ENCODE results near the gene PARD6B. TPM values are rescaled to one million over a fixed set of nuclear protein-coding genes. Genes with fewer than 3 reads are reported as not detected.
"Not testable (repeated sequence)": the region's sequence is repeated elsewhere in the genome, so short reads cannot be mapped to it uniquely, and the experiment has no call there.

Gene PARD6B
- total and polyA plus RNA-seq, 5 donors = 0.93 to 5.2 (median 3.3) TPM

GRCh38 chr20:50750145-50750671, 18.8 kb downstream of the PARD6B start:
- ATAC-seq = peak; percentile 30 to 37

GRCh38 chr20:50753152-50753551, 21.8 kb downstream of the PARD6B start:
- no peaks in the 10 kb centered on the region for H3K4me1 ChIP-seq (ENCODE audit: control insufficient read depth, insufficient read depth, low read length)
- 96% methylated on average over 3 of the region's 3 CpGs for WGBS
- no peak overlapping the region for H3K4me3 ChIP-seq (ENCODE audit: low read length)
- ATAC-seq (no peak), DNase-seq (no peak)
- H3K9me3 ChIP-seq (ENCODE audit: control insufficient read depth, low read length) = no peaks in the 10 kb centered on the region
- no peaks in the 10 kb centered on the region for H3K27me3 ChIP-seq (ENCODE audit: control insufficient read depth, insufficient read depth)
- H3K27ac ChIP-seq (ENCODE audit: low read length) = no peak overlapping the region
- intact Hi-C loops (cut with DNase I) = no loop called here

More at GRCh38 chr20:50750145-50750671, 18.8 kb downstream of the PARD6B start:
- intact Hi-C loops (cut with DNase I) = no loop called here
- Histone ChIP-seq H3K4me3 (ENCODE audit: low read length) (no peak overlapping the region), H3K9me3 (ENCODE audit: control insufficient read depth, low read length) (no peaks in the 10 kb centered on the region), H3K27me3 (ENCODE audit: control insufficient read depth, insufficient read depth) (no peaks in the 10 kb centered on the region), H3K4me1 (ENCODE audit: control insufficient read depth, insufficient read depth, low read length) (no peaks in the 10 kb centered on the region), H3K27ac (ENCODE audit: low read length) (no peak overlapping the region)
- 67% methylated on average over 8 of the region's 8 CpGs for WGBS
- DNase-seq = no peak

- Histone ChIP-seq H3K4me3 (ENCODE audit: low read length) (no peak overlapping the region), H3K4me1 (ENCODE audit: control insufficient read depth, insufficient read depth, low read length) (no peaks in the 10 kb centered on the region), H3K9me3 (ENCODE audit: control insufficient read depth, low read length) (no peaks in the 10 kb centered on the region), H3K27me3 (ENCODE audit: control insufficient read depth, insufficient read depth) (no peaks in the 10 kb centered on the region), H3K27ac (ENCODE audit: low read length) (no peak overlapping the region)
- ATAC-seq = no peak
- no peak for DNase-seq
- WGBS = 92% methylated on average over 4 of the region's 4 CpGs
- intact Hi-C loops (cut with DNase I) = no loop called here
These were observed 23.0 kb downstream of the PARD6B start for GRCh38 chr20:50754420-50754819.

- DNase-seq (no peak), ATAC-seq (no peak)
- Histone ChIP-seq H3K27me3 (ENCODE audit: control insufficient read depth, insufficient read depth) (no peaks in the 10 kb centered on the region), H3K27ac (ENCODE audit: low read length) (no peak overlapping the region), H3K4me3 (ENCODE audit: low read length) (no peak overlapping the region), H3K4me1 (ENCODE audit: control insufficient read depth, insufficient read depth, low read length) (no peaks in the 10 kb centered on the region), H3K9me3 (ENCODE audit: control insufficient read depth, low read length) (no peaks in the 10 kb centered on the region)
- intact Hi-C loops (cut with DNase I) = no loop called here
- 84% methylated on average over 2 of the region's 2 CpGs for WGBS
These were observed 25.1 kb downstream of the PARD6B start for GRCh38 chr20:50756447-50756846.

GRCh38 chr20:50758469-50758868, 27.1 kb downstream of the PARD6B start:
- H3K4me1 ChIP-seq (ENCODE audit: control insufficient read depth, insufficient read depth, low read length) = no peaks in the 10 kb centered on the region
- H3K9me3 ChIP-seq (ENCODE audit: control insufficient read depth, low read length) = no peaks in the 10 kb centered on the region
- WGBS = 79% methylated on average over 5 of the region's 5 CpGs
- no peak overlapping the region for H3K27ac ChIP-seq (ENCODE audit: low read length)
- no peak for ATAC-seq
- no peaks in the 10 kb centered on the region for H3K27me3 ChIP-seq (ENCODE audit: control insufficient read depth, insufficient read depth)
- intact Hi-C loops (cut with DNase I) = no loop called here
- no peak overlapping the region for H3K4me3 ChIP-seq (ENCODE audit: low read length)
- no peak for DNase-seq

- DNase-seq (no peak), ATAC-seq (no peak)
- no peaks in the 10 kb centered on the region for H3K9me3 ChIP-seq (ENCODE audit: control insufficient read depth, low read length)
- WGBS = 84% methylated on average over 3 of the region's 3 CpGs
- intact Hi-C loops (cut with DNase I) = no loop called here
- H3K4me1 ChIP-seq (ENCODE audit: control insufficient read depth, insufficient read depth, low read length) = no peaks in the 10 kb centered on the region
- H3K27ac ChIP-seq (ENCODE audit: low read length) = no peak overlapping the region
- H3K27me3 ChIP-seq (ENCODE audit: control insufficient read depth, insufficient read depth) = no peaks in the 10 kb centered on the region
- H3K4me3 ChIP-seq (ENCODE audit: low read length) = no peak overlapping the region
These were observed 27.6 kb downstream of the PARD6B start for GRCh38 chr20:50758992-50759391.

- Histone ChIP-seq H3K27ac (ENCODE audit: low read length) (no peak overlapping the region), H3K27me3 (ENCODE audit: control insufficient read depth, insufficient read depth) (no peaks in the 10 kb centered on the region), H3K4me3 (ENCODE audit: low read length) (no peak overlapping the region), H3K9me3 (ENCODE audit: control insufficient read depth, low read length) (no peaks in the 10 kb centered on the region), H3K4me1 (ENCODE audit: control insufficient read depth, insufficient read depth, low read length) (no peaks in the 10 kb centered on the region)
- WGBS = 85% methylated on average over 5 of the region's 5 CpGs
- ATAC-seq = no peak
- intact Hi-C loops (cut with DNase I) = no loop called here
- DNase-seq = no peak
These were observed 28.3 kb downstream of the PARD6B start for GRCh38 chr20:50759678-50760077.

- intact Hi-C loops (cut with DNase I) = no loop called here
- H3K4me1 ChIP-seq (ENCODE audit: control insufficient read depth, insufficient read depth, low read length) = no peaks in the 10 kb centered on the region
- H3K27me3 ChIP-seq (ENCODE audit: control insufficient read depth, insufficient read depth) = no peaks in the 10 kb centered on the region
- no peaks in the 10 kb centered on the region for H3K9me3 ChIP-seq (ENCODE audit: control insufficient read depth, low read length)
- ATAC-seq (peak in 1 of 2 donors; percentile 5), DNase-seq (no peak)
- no peak overlapping the region for H3K4me3 ChIP-seq (ENCODE audit: low read length)
- WGBS = 63% methylated on average over 6 of the region's 6 CpGs
- no peak overlapping the region for H3K27ac ChIP-seq (ENCODE audit: low read length)
These were observed 30.7 kb downstream of the PARD6B start for GRCh38 chr20:50762045-50762422.

- Histone ChIP-seq H3K4me3 (ENCODE audit: low read length) (no peak overlapping the region), H3K27ac (ENCODE audit: low read length) (peak overlapping the region; percentile 43), H3K27me3 (ENCODE audit: control insufficient read depth, insufficient read depth) (no peaks in the 10 kb centered on the region), H3K4me1 (ENCODE audit: control insufficient read depth, insufficient read depth, low read length) (no peaks in the 10 kb centered on the region), H3K9me3 (ENCODE audit: control insufficient read depth, low read length) (no peaks in the 10 kb centered on the region)
- intact Hi-C loops (cut with DNase I) = no loop called here
- DNase-seq (peak; percentile 75 to 91 (median 89)), ATAC-seq (peak; percentile 89 to 92)
- WGBS = 35% methylated on average over 12 of the region's 12 CpGs
These were observed 31.2 kb downstream of the PARD6B start for GRCh38 chr20:50762435-50763220.

GRCh38 chr20:50763550-50764458, 32.4 kb downstream of the PARD6B start:
- H3K4me3 ChIP-seq (ENCODE audit: low read length); H3K4me1 ChIP-seq (ENCODE audit: control insufficient read depth, insufficient read depth, low read length); intact Hi-C loops (cut with DNase I); DNase-seq; ATAC-seq; H3K9me3 ChIP-seq (ENCODE audit: control insufficient read depth, low read length); H3K27ac ChIP-seq (ENCODE audit: low read length); H3K27me3 ChIP-seq (ENCODE audit: control insufficient read depth, insufficient read depth): not testable (repeated sequence)
- 90% methylated on average over 20 of the region's 20 CpGs for WGBS

GRCh38 chr20:50765251-50765650, 33.9 kb downstream of the PARD6B start:
- H3K4me1 ChIP-seq (ENCODE audit: control insufficient read depth, insufficient read depth, low read length); DNase-seq; ATAC-seq; H3K27me3 ChIP-seq (ENCODE audit: control insufficient read depth, insufficient read depth); H3K27ac ChIP-seq (ENCODE audit: low read length); intact Hi-C loops (cut with DNase I); H3K4me3 ChIP-seq (ENCODE audit: low read length); H3K9me3 ChIP-seq (ENCODE audit: control insufficient read depth, low read length): not testable (repeated sequence)
- WGBS = 74% methylated on average over 10 of the region's 10 CpGs
